HL-60/S4 treated with phorbol 12-myristate 13-acetate at 8.2 ng/mL for 4 days and 3 days (cell line): Measurements from ENCODE around the gene SCN2A.
"Not testable (repeated sequence)": the region's sequence is repeated elsewhere in the genome, so short reads cannot be mapped to it uniquely, and the experiment has no call there.

ENCODE experiments used
- in situ Hi-C: fragments of 300-500 bp; cut with MboI; formaldehyde crosslinking; loops from 2 replicates; pipeline ENCODE4 v1.15.0; 2022; ENCODE audit warnings: low sequenced_read_pairs

SCN2A gene

GRCh38 chr2:165251366-165251765 lies 12.2 kb downstream of the SCN2A start:
- in situ Hi-C loops: no loop called here

GRCh38 chr2:165253178-165253577 lies 14.0 kb downstream of the SCN2A start:
- in situ Hi-C loops: no loop called here

GRCh38 chr2:165256618-165257017 lies 17.4 kb downstream of the SCN2A start:
- in situ Hi-C loops: no loop called here

- in situ Hi-C loops: not testable (repeated sequence)
Measured at GRCh38 chr2:165260347-165260746, 21.1 kb downstream of the SCN2A start.

- in situ Hi-C loops: no loop called here
Measured at GRCh38 chr2:165268754-165269153, 29.5 kb downstream of the SCN2A start.

- in situ Hi-C loops: no loop called here
Measured at GRCh38 chr2:165273176-165273575, 34.0 kb downstream of the SCN2A start.

- in situ Hi-C loops: no loop called here
Measured at GRCh38 chr2:165274698-165275097, 35.5 kb downstream of the SCN2A start.

GRCh38 chr2:165275932-165276331 lies 36.7 kb downstream of the SCN2A start:
- in situ Hi-C loops: no loop called here

GRCh38 chr2:165277295-165277694 lies 38.1 kb downstream of the SCN2A start:
- in situ Hi-C loops: no loop called here

GRCh38 chr2:165277860-165278656 lies 38.8 kb downstream of the SCN2A start:
- in situ Hi-C loops: no loop called here

GRCh38 chr2:165280356-165280755 lies 41.1 kb downstream of the SCN2A start:
- in situ Hi-C loops: no loop called here

- in situ Hi-C loops: no loop called here
Measured at GRCh38 chr2:165281387-165281786, 42.2 kb downstream of the SCN2A start.

- in situ Hi-C loops: no loop called here
Measured at GRCh38 chr2:165283342-165283741, 44.1 kb downstream of the SCN2A start.

- in situ Hi-C loops: no loop called here
Measured at GRCh38 chr2:165287094-165287778, 48.0 kb downstream of the SCN2A start.

- in situ Hi-C loops: no loop called here
Measured at GRCh38 chr2:165289069-165289468, 49.9 kb downstream of the SCN2A start.

GRCh38 chr2:165293440-165294420 lies 54.5 kb downstream of the SCN2A start:
- in situ Hi-C loops: no loop called here

- in situ Hi-C loops: no loop called here
Measured at GRCh38 chr2:165294912-165295311, 55.7 kb downstream of the SCN2A start.

- in situ Hi-C loops: no loop called here
Measured at GRCh38 chr2:165295643-165296042, 56.4 kb downstream of the SCN2A start.

- in situ Hi-C loops: no loop called here
Measured at GRCh38 chr2:165305391-165306096, 66.3 kb downstream of the SCN2A start.

- in situ Hi-C loops: no loop called here
Measured at GRCh38 chr2:165307317-165307716, 68.1 kb downstream of the SCN2A start.

GRCh38 chr2:165311949-165312348 lies 72.7 kb downstream of the SCN2A start:
- in situ Hi-C loops: no loop called here
